Lung (tissue), 13 donors: Measurements from ENCODE around the gene DCAF5. TPM values are rescaled to one million over a fixed set of nuclear protein-coding genes. Genes with fewer than 3 reads are reported as not detected.

ENCODE experiments used
- ATAC-seq: fragments of 200-7000 bp; cut with Tn5 transposase; one replicate; pipeline ENCODE4 v1.9.1; 2020; ENCODE audit warnings: moderate number of reproducible peaks; ENCODE audit not compliant: insufficient read depth, low FRiP score
- DNase-seq, 3 donors: peaks; one replicate each; pipeline ENCODE4 v3.0.0-alpha.2; 2013 to 2017
- H3K27ac ChIP-seq, 2 donors: one replicate each; pipeline ENCODE4 v1.5.1; 2013; ENCODE audit warnings: mild to moderate bottlenecking in 2 of 2, moderate library complexity in 2 of 2, control low read depth in 1 of 2, inconsistent platforms in 1 of 2, low read depth in 1 of 2, low read length in 1 of 2
- H3K27me3 ChIP-seq, 3 donors: one replicate each; pipeline ENCODE4 v1.5.1; 2013; ENCODE audit warnings: low read length in 2 of 3; ENCODE audit not compliant: control insufficient read depth in 3 of 3, insufficient read depth in 3 of 3
- H3K36me3 ChIP-seq, 4 donors: one replicate each; pipeline ENCODE4 v1.5.1; 2013; ENCODE audit warnings: low read length in 4 of 4, mild to moderate bottlenecking in 1 of 4, moderate library complexity in 1 of 4; ENCODE audit not compliant: control insufficient read depth in 4 of 4, insufficient read depth in 4 of 4
- H3K4me1 ChIP-seq, 5 donors: one replicate each; pipeline ENCODE4 v1.5.1; 2013; ENCODE audit warnings: low read length in 5 of 5, mild to moderate bottlenecking in 2 of 5, moderate library complexity in 1 of 5; ENCODE audit not compliant: control insufficient read depth in 5 of 5, insufficient read depth in 5 of 5
- H3K4me3 ChIP-seq: one replicate; pipeline ENCODE4 v1.5.1; 2013; ENCODE audit warnings: mild to moderate bottlenecking, control low read depth, moderate library complexity
- H3K9ac ChIP-seq, 2 donors: one replicate each; pipeline ENCODE4 v1.5.1; 2013; ENCODE audit warnings: low read length in 2 of 2, control low read depth in 1 of 2; ENCODE audit not compliant: insufficient read depth in 1 of 2
- H3K9me3 ChIP-seq, 4 donors: one replicate each; pipeline ENCODE4 v1.5.1; 2013; ENCODE audit warnings: low read length in 3 of 4, mild to moderate bottlenecking in 1 of 4, moderate library complexity in 1 of 4; ENCODE audit not compliant: control insufficient read depth in 4 of 4, insufficient read depth in 3 of 4
- WGBS, 2 donors: extraction: QIAGEN DNeasy Blood & Tissue Kit; methylation state at CpG; one replicate each; pipeline ENCODE4 v1.1.7; 2013; 5-methylcytosine and 5-hydroxymethylcytosine counted together
- polyA plus RNA-seq, 2 donors: library from polyadenylated mRNA; stranded (reverse); fragments of 200-250 nt; gene quantifications; one replicate each; pipeline ENCODE4 v1.2.1, GENCODE V29; 2013
- small RNA-seq: library from RNA; depleted of rRNA; stranded (forward); fragments of <200 nt; gene quantifications from one replicate; pipeline ENCODE3, GENCODE V24; 2014; ENCODE audit warnings: low replicate concordance
- total RNA-seq, 2 donors: library from RNA; depleted of rRNA in 1 of 2; stranded (reverse); fragments of >200 nt in 1 of 2; gene quantifications; one replicate each; pipeline ENCODE4 v1.2.1, GENCODE V29; 2014 to 2021
- TF ChIP-seq, protein P1 (sequence below): IDR thresholded peaks from 2 replicates; pipeline ENCODE4 v1.5.1; 2012; ENCODE audit warnings: mild to moderate bottlenecking; ENCODE audit errors: control extremely low read depth, extremely low read depth
- donor health status: control.
- donor health status: control.
- donor health status: Bipolar disorder and iron deficiency.
- donor health status: healthy.
- donor health status: DM: yes; HTN: yes; CAD: no.

DCAF5 gene
- total and polyA plus RNA-seq, 4 donors, result 20.2 to 50.4 (median 31.2) TPM

DNA sequence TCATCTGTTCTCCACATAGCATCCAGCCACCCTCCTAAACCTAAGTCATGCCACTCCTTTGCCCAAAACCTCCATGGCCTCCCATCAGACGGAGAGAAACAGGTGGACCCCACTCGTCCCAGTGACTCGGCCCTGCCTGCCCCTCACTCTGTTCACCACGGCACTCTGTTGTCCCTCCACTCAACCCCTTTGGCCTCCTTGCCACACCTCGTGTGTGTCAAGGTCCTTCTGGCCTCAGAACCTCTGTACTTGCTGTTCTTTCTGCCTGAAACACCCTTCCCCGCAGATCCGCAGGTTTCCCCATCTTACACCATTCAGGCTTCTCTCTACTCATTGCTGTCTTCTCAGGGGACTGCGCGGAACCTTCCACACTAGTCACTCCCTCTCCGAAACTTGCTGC is 149.3 kb downstream of the DCAF5 start:
- TF ChIP-seq, protein P1, sequence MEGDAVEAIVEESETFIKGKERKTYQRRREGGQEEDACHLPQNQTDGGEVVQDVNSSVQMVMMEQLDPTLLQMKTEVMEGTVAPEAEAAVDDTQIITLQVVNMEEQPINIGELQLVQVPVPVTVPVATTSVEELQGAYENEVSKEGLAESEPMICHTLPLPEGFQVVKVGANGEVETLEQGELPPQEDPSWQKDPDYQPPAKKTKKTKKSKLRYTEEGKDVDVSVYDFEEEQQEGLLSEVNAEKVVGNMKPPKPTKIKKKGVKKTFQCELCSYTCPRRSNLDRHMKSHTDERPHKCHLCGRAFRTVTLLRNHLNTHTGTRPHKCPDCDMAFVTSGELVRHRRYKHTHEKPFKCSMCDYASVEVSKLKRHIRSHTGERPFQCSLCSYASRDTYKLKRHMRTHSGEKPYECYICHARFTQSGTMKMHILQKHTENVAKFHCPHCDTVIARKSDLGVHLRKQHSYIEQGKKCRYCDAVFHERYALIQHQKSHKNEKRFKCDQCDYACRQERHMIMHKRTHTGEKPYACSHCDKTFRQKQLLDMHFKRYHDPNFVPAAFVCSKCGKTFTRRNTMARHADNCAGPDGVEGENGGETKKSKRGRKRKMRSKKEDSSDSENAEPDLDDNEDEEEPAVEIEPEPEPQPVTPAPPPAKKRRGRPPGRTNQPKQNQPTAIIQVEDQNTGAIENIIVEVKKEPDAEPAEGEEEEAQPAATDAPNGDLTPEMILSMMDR, result no peak

DNA sequence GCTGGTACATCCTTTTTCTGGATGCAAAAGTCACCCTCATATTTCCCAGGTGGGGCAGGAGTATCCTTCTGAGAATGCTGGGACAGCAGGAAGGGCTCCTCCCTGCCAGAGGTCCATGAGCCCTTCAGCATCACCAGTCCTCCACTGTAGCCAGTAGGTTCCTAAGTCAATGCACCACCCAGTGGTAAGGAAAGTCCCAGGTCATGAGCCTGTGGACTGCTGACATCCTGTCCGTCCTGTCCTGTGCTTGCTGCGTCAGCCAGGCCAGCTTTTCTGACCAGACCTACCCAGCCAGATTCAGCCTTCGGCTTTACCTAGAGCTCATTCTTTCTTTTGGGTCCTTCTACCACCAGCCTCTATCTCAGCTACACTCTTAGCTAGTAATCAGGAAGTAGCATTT is 150.8 kb downstream of the DCAF5 start:
- no peak for DNase-seq
- 66 to 84% methylated on average over 3 of the region's 3 CpGs for WGBS, 2 donors
- TF ChIP-seq, protein P1, result no peak
- Histone ChIP-seq H3K36me3 (no peaks in the 10 kb centered on the region), H3K27me3 (no peaks in the 10 kb centered on the region), H3K9me3 (no peaks in the 10 kb centered on the region), H3K27ac (no peak overlapping the region), H3K4me3 (no peak overlapping the region), H3K9ac (no peak overlapping the region), H3K4me1 (peaks cover 0 to 3% (median 0%) of the 10 kb centered on the region in 5 donors)
- no peak for ATAC-seq

More for the DNA sequence above, 149.3 kb downstream of the DCAF5 start:
- 85 to 94% methylated on average over 10 of the region's 10 CpGs for WGBS, 2 donors
- Histone ChIP-seq H3K27me3 (no peaks in the 10 kb centered on the region), H3K36me3 (no peaks in the 10 kb centered on the region), H3K9me3 (peaks cover 0 to 1% (median 0%) of the 10 kb centered on the region in 4 donors), H3K27ac (no peak overlapping the region), H3K4me3 (no peak overlapping the region), H3K9ac (no peak overlapping the region), H3K4me1 (peaks cover 0 to 4% (median 3%) of the 10 kb centered on the region in 5 donors)
- no peak for ATAC-seq
- no peak for DNase-seq

GRCh38 chr14:69001375-69001774 is 151.5 kb downstream of the DCAF5 start:
- no peaks in the 10 kb centered on the region for H3K9me3 ChIP-seq
- H3K27ac ChIP-seq, result no peak overlapping the region
- no peak for DNase-seq
- H3K4me1 ChIP-seq, result peaks cover 0 to 3% (median 0%) of the 10 kb centered on the region in 5 donors
- TF ChIP-seq, protein P1, result no peak
- H3K9ac ChIP-seq, result no peak overlapping the region
- H3K4me3 ChIP-seq, result no peak overlapping the region
- H3K27me3 ChIP-seq, result no peaks in the 10 kb centered on the region
- 91 to 96% methylated on average over 2 of the region's 2 CpGs for WGBS, 2 donors
- H3K36me3 ChIP-seq, result no peaks in the 10 kb centered on the region
- no peak for ATAC-seq

Small RNAs within 50 kb of the gene (small RNA-seq; reads per million reads assigned to genes)
- gene RF00019, result not detected
- not detected for gene RPS29P1

Other genes with a start within 250 kb of the DCAF5 start
- 100 to 1,000 TPM; 117 to 168 TPM for gene ACTN1, start 173.8 kb downstream of the DCAF5 start, total RNA-seq
- gene ACTN1, start 173.8 kb downstream of the DCAF5 start, polyA plus RNA-seq, result 100 to 1,000 TPM in 1 of 2 donors, 10 to 100 TPM in 1; 40.9 to 116 TPM
- gene EXD2, start 38.4 kb upstream of the DCAF5 start, total RNA-seq, result 10 to 100 TPM; 19.7 to 25.7 TPM
- gene EXD2, start 38.4 kb upstream of the DCAF5 start, polyA plus RNA-seq, result 1 to 10 TPM; 9.0 to 10.0 TPM
- 1 to 10 TPM; 1.5 to 4.1 TPM for gene GALNT16, start 107.0 kb upstream of the DCAF5 start, total RNA-seq
- 1 to 10 TPM in 1 of 2 donors, under 1 TPM in 1; 0.27 to 1.3 TPM for gene GALNT16, start 107.0 kb upstream of the DCAF5 start, polyA plus RNA-seq
- 100 to 1,000 TPM in 1 of 2 donors, 10 to 100 TPM in 1; 69.1 to 138 TPM for gene ERH, start 245.2 kb upstream of the DCAF5 start, total RNA-seq
- gene ERH, start 245.2 kb upstream of the DCAF5 start, polyA plus RNA-seq, result 100 to 1,000 TPM; 139 to 203 TPM
- 10 to 100 TPM; 60.4 to 74.9 TPM for gene SLC39A9, start 245.6 kb upstream of the DCAF5 start, total RNA-seq
- 10 to 100 TPM; 20.5 to 26.5 TPM for gene SLC39A9, start 245.6 kb upstream of the DCAF5 start, polyA plus RNA-seq